ENCODE data around the gene SRGN.

GRCh38 chr10:69097729-69098128, 9.8 kb downstream of the SRGN start:
- TF ChIP-seq CTCF (IDR thresholded peaks at IDR 0.05; ENCODE audit: low read length) (no peak), EZH2 (optimal IDR thresholded peaks at IDR 0.05; ENCODE audit: low read depth, low read length) (no peak), EZH2phosphoT487 (IDR thresholded peaks at IDR 0.05; ENCODE audit: low read length) (no peak)
